Stimulated activated CD8-positive, alpha-beta memory T cell treated with anti-CD3 and anti-CD28 coated beads, Interleukin-7, amount 100 ng/mL, for 48 hours (primary cell): Measurements from ENCODE around the gene COL11A1.
"Not testable (repeated sequence)": the region's sequence is repeated elsewhere in the genome, so short reads cannot be mapped to it uniquely, and the experiment has no call there.

Source experiments
- DNase-seq, 2 donors: peaks; one replicate each; pipeline ENCODE4 v3.0.0-alpha.2; 2020; ENCODE audit warnings: low read depth in 1 of 2; ENCODE audit errors: extremely low read depth in 1 of 2

The COL11A1 gene

GRCh38 chr1:102842606-102843005 is 265.7 kb downstream of the COL11A1 start:
- no peak for DNase-seq

DNA sequence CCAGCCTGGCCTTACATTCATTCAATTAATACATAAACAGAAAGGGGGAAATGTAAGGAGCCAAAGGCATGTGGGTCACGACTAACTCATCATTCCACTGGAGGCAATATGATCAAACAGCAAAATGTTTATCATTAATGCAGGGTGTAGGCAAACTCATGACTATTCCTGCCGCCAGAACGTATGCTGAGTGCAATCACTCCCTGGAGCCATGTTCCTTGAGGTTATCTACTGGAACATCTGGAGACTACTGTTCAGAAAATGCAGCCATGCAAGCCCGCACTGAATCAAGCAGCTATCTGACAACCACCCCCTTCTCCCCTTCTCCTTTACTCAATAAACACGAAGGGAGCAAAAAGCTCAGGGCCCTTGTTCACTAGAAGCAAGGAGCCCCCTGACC is 267.6 kb downstream of the COL11A1 start:
- DNase-seq, result no peak

GRCh38 chr1:102838016-102838415 is 270.3 kb downstream of the COL11A1 start:
- DNase-seq, result no peak

GRCh38 chr1:102837551-102837950 is 270.8 kb downstream of the COL11A1 start:
- no peak for DNase-seq

DNA sequence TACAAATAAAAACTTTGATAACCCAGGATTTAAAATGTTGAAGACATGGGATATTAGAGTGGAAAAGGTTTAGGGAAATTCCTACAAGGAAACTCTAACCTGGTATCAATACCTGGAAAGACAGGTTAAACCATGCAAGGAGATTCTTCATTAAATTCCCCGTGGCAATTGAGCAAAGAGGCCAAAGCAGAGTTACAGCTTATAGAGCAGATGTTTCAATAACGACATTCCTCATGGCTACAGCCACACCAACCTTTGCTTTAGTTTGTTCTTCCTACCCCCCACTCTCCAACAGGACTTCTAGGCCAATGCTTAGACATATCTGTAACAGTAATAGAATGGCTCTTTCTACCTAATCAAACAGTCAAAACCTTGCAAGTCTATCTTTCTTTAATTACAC is 271.3 kb downstream of the COL11A1 start:
- no peak for DNase-seq

DNA sequence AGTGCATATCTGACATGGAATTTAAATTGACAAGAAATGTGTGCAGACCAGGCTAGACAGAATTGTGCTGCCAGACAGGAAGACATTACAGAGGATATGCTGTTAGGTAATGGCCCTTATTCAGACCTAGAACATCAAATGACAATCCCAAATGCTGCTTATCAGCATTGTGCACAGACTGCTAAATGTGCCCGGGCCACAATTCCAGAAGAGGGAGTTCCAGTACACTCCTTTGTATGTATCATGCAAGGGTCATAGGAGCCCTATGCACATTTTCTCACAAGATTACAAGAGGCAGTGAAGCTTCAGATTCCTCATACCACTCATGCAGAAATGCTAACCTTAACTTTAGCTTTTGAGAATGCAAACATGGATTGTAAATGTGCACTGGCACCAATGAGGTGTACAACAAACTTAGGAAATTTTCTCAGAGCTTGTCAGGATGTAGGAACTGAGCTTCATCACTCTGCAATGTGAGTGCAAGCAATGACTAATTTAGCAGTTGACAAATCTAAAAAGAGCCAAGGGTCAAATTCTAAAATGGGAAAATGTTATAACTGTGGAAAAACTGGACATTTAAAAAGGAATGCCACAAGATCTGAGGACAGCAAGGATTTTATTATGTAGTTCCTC is 273.5 kb downstream of the COL11A1 start:
- DNase-seq, result no peak

GRCh38 chr1:102833151-102833550 is 275.2 kb downstream of the COL11A1 start:
- no peak for DNase-seq

DNA sequence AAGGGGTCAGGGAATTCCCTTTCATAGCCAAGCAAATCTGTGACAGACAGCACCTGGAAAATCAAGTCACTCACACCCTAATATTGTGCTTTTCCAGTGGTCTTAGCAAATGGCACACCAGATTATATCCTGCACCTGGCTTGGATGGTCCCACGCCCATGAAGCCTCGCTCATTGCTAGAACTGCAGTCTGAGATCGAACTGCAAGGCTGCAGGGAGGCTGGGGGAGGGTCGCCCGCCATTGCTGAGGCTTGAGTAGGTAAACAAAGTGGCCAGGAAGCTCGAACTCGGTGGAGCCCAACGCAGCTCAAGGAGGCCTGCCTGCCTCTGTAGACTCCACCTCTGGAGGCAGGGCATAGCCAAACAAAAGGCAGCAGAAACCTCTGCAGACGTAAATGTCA is 281.6 kb downstream of the COL11A1 start:
- DNase-seq, result not testable (repeated sequence)
